ENCODE data around the gene PPP6R2.
"Not testable (repeated sequence)": the region's sequence is repeated elsewhere in the genome, so short reads cannot be mapped to it uniquely, and the experiment has no call there.

Gene PPP6R2

DNA sequence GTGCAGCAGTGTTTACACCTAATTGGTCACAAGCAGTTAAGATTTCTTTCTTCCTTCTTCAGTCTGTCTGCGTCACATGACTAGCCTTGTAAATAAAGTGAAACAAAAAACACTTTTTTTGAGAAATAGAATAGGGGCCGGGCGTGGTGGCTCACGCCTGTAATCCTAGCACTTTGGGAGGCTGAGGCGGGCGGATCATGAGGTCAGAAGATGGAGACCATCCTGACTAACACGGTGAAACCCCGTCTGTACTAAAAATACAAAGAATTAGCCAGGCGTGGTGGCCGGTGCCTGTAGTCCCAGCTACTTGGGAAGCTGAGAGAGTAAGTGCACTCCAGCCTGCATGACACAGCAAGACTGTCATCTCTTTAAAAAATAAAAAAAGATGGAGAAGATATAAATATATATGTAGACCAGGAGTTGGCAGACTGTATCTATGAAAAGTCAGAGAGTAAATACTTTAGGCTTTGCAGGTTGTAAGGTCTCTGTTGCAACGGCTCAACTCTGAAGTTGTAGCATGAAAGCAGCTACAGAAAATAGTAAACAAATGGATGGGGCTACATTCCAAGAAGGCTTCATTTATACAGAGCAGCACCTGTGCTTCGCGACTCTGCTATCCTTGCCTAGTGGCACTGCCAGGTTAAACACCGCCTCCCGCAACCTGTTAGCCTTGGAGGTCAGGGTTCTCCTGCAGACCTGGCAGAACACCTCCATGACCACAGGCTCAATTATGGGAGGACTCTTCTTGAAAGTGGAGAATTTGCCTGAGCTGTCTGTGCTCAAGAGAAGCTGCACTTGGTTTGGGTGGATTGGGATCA is 55.9 kb downstream of the PPP6R2 start:
- no peak for DNase-seq (ENCODE audit: low spot score)
- no peak for FAIRE-seq

DNA sequence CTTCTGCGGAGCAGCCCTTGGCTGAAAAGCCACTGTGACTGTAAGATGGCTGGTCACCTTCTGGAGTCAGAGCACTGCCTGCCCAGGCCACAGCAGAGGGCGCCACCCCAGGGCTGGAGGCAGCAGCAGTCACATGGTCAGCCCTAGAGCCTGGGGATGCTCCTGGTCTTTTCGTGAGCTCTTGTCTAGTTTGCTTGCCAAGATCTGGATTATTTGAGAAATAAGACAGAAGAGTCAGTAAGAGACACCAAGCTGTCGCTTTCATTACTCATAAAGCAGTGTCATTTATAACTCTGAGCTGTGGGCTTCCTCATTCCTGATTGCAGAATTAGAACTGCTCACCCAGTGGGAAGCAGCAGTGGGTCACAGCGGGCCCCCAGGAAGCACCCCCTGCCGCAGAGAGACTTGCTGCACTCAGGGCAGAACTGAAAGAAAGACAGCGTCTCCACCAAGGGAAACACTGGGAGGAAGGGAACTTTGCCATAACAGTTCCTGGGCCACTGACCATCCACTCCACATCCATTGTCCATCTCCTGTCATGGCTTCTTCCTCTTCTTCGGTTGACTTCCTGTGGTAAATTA is 56.7 kb downstream of the PPP6R2 start:
- FAIRE-seq: no peak
- DNase-seq (ENCODE audit: low spot score): no peak

DNA sequence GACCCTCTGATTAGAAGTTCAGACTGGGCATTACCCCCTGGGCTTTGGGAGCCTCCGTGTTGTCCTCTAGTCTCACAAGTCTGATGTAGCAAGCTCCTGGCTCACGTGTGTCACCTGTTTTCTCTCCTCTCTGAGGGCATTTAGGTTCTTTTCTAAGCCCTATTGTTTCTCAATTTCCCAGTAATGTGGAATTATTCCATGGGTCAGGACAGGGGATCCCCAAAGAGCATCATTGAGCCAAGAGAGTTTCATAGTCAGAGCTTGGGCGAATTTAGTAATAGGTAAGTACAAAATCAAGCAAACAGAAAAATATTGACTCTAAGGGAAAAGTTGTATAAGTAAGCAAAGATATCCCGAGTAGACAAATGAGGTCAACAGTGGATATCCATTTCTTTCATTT is 57.3 kb downstream of the PPP6R2 start:
- DNase-seq (ENCODE audit: low spot score): no peak
- no peak for FAIRE-seq

DNA sequence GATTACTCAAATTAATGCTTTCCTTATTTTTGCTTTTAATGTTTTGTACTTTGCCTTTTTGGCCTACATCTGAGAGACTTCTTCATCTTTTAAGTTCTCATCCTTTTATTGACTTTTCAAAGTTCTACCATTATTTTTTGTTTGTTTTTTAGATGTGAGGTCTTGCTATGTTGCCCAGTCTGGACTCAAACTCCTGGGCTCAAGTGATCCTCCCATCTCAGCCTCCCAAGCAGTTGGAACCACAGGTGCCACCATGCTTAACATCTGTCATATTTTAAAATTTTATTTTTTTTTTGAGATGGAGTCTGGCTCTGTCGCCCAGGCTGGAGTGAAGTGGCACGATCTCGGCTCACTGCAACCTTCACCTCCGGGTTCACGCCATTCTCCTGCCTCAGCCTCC is 57.8 kb downstream of the PPP6R2 start:
- DNase-seq (ENCODE audit: low spot score): no peak
- FAIRE-seq: no peak

DNA sequence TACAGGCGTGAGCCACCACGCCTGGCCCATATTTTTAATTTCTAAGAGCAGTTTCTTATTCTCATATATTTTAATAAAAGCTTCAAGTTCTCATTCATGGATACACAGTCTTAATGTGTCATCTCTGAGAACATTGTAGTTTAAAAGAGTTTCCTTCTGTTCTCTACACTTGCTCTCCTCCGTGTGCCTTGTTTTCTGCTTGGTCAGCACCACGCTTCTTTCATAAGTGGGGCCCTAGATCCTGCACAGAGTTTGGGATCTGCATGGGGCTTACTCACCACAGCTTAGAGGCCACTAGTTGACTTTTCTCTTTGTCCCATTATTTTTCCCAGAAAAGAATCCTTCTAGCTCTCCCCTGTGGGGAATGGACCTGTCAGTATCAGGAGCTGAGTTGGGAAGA is 58.8 kb downstream of the PPP6R2 start:
- DNase-seq (ENCODE audit: low spot score) (no peak), FAIRE-seq (no peak)

DNA sequence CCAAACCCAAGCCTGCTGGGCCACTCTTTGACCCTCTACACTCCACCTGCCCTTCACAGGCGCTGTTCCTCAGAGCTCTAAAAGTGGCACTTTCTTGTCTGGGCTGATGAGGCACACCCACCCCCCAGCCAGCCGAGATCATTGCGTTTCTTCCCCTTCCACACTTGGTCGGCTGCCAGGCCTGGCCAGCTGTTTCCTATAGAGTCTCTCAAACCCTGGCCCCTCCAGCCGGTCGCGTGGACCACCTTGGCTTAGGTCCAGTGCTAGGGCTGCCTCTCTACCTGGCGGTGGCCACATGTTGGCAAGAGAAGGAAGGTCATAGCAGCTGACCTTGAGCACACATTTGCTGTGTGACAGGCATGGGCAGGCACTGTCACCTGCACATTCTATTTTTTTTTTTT is 60.6 kb downstream of the PPP6R2 start:
- no peak for DNase-seq (ENCODE audit: low spot score)
- FAIRE-seq: no peak

DNA sequence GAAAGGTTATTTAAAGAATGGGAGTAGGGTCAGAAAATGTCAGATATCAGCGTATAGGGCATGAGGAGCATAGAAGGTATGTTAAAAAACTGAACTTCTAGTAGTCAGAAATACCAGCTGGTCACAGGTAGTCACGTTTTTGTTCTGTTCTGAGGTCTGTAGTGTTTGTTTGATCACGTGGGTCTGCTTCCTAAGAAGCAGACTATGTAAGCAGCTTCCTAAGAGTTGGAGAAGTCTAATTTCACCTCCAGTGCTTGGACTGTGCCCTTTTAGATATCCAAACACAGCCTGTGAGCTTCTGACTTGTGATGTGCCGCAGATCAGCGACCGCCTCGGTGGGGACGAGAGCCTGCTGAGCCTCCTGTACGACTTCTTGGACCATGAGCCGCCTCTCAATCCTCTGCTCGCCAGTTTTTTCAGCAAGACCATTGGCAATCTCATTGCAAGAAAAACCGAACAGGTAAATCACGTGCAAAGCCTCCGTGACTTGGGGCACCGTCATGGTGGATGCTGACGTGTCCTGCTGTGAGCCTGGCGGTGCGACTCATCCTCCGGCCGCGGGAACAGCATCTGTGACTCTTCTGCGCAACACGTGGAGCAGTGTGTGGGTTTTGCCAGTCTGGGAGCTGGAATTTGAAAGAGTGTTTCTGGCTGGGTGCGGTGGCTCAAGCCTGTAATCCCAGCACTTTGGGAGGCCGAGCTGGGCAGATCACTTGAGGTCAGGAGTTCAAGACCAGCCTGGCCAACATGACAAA is 63.5 kb downstream of the PPP6R2 start:
- no peak for FAIRE-seq
- DNase-seq (ENCODE audit: low spot score): no peak

DNA sequence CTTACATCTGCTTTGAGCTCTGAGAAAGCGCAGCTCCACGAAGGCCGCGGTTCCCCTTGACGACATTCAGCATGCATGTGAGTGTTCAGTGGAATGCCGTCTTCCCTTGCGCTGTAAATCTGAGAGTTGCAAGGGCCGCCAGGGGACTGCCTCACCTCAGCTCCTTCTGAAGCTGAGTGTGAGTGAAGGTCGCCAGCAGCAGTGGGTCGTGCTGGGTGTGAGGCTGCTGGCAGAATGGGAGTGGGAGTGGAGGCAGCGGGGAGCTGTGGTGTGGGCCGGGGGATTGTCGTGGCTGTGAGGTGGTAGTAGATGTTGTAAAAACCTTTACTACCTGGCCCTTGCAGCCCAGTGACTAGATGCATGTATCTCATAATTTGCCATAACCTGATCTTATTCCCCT is 65.2 kb downstream of the PPP6R2 start:
- no peak for DNase-seq (ENCODE audit: low spot score)
- no peak for FAIRE-seq

DNA sequence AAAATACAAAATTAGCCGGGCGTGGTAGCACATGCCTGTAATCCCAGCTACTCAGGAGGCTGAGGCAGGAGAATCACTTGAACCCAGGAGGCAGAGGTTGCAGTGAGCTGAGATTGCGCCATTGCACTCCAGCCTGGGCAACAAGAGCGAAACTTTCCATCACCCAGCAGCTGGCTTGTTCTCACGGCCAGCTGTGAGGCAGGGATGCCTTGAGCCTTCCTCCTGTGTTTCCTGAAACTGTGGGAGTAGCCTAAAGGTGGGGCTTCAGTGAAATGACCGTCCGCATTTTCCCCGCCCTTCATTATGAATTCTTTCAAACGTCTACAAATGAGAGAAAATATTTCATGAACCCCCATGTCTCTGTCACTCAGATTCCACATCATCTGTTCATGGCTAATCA is 65.8 kb downstream of the PPP6R2 start:
- FAIRE-seq; DNase-seq (ENCODE audit: low spot score): not testable (repeated sequence)

DNA sequence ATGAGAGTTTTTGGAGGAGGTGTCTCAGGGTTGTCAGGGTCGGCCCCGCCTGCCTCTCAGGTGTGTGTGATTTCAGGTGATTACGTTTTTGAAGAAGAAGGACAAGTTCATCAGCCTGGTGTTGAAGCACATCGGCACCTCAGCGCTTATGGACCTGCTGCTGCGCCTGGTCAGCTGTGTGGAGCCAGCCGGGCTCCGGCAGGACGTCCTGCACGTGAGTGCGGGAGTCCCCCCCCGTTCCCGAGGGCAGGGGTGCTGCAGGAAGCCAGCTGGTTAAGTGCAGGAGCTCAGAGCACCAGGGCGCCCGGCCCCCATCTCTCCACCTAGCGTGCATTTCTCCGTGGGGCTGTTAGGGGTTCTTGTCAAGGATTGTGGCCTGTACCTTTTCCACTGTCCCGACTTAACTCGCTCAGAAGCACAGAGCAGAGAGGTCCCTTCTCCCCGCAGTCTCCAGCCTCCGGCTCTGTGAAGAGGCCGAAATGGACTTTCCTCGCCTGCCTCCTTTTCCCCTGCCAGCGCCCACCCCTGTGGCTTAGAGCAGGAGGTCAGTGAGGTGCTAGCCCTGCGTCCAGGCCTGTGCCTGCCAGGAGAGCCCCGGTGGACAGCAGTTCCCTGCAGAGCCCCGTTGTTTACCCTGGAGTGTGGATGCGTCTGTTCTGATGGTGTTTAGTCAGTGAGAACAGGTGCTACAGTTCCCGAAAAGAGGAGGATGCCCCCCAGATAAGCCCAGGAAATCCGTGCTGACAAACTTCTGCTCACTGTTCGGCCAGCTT is 71.5 kb downstream of the PPP6R2 start:
- DNase-seq (ENCODE audit: low spot score) (no peak), FAIRE-seq (no peak)

DNA sequence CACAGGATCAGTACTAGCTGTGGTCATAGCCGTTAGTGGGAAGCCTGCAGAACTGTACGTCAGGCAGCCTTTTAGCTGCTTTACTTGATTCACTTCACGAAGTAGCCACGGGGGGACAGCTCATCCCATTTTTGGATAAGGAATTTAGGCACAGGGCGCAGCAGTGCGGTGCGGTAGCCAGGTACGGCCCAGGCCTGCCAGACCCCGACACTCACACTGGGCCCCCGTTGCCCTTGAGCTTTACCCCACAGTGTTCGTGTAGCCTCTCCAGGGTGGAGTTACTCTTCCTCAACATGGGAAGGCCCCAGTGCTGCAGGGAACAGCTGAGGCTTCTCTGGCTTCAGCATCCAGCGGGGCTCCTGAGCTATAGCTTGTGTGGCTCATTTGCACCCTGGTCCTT is 72.3 kb downstream of the PPP6R2 start:
- FAIRE-seq: no peak
- DNase-seq (ENCODE audit: low spot score): no peak

DNA sequence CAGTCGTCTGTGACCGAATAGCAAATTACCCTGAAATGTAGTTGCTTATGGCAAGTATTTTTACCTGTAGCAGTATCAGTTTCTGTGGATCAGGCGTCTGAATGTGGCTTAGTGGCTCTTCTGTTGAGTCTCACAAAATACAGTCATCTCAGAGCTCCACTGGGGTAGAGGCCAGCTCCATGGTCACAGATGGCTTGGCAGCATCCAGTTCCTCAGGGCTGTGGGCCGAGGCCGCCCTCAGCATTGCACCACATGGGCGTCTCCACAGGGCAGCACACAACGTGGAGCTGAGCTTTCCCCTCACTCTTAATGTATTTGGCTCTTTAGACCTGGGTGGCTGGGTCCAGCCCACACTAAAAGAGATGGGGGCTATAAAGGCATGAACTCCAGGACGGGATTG is 73.9 kb downstream of the PPP6R2 start:
- no peak for FAIRE-seq
- no peak for DNase-seq (ENCODE audit: low spot score)

DNA sequence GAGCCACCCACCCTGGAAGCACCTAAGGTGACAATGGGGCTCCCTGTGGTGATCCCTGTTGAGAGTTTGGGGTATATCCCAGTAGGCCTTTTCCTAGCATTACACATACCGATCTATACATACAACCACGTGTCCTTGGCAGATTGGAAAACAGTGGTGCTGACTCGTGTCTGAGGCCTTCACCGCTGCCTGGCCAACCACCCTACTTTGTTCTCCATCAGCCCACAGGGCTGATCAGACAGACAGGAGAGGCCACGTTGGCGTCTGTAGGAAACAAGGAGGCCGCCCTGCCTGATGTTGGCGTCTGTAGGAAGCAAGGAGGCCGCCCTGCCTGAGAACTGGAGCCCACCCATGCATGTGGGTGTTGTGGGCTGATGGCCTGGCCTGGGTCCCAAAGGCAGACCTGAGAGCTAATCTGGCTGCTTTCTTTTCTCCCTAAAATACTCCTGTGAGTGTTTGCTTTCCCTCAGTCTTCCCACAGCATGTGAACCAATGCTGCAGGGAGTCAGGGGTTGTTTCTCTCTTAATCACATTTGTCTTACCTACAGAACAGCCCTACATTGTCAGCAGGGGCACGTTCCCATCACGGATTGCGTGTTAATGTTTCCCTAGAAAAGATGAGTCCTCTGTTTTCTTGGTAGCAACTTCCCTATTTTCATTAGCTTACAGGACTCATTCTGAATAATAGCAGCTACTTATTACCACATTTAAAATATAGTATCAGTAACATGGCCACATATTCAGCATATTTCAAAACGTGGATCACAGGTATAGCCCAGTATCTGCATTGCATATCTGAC is 74.5 kb downstream of the PPP6R2 start:
- FAIRE-seq (no peak), DNase-seq (ENCODE audit: low spot score) (no peak)

DNA sequence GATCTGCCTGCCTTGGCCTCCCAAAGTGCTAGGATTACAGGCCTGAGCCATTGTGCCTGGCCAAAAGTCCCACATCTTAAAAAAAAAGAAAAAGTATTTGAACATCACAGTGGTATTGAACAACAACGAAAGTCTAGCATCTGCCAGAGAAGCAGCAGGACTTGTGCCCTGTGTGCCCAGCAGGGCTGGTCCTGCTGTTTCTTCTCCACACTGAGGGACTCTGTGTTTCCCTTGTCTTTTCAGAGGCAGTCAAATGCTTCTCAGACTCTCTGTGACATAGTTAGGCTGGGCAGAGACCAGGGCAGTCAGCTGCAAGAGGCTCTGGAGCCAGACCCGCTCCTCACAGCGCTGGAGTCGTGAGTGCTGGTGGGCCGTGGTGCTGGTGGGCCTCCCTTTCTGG is 75.5 kb downstream of the PPP6R2 start:
- no peak for FAIRE-seq
- no peak for DNase-seq (ENCODE audit: low spot score)

DNA sequence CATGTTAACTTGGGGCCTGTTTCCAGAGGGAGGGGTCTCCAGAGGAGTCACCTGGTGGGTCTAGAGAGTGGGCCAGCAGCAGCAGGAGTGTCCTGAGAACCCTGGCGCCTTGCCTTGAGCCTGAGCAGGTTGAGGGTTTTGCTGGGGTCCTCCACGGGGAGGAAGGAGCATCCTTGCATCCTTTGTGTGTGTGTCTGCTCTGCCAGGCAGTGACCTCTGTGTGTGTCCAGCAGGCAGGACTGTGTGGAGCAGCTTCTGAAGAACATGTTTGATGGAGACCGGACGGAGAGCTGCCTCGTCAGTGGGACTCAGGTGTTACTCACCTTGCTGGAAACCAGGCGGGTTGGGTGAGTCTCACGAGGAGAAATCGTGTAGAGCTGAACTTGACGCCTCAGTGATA is 76.0 kb downstream of the PPP6R2 start:
- DNase-seq (ENCODE audit: low spot score) (no peak), FAIRE-seq (no peak)

DNA sequence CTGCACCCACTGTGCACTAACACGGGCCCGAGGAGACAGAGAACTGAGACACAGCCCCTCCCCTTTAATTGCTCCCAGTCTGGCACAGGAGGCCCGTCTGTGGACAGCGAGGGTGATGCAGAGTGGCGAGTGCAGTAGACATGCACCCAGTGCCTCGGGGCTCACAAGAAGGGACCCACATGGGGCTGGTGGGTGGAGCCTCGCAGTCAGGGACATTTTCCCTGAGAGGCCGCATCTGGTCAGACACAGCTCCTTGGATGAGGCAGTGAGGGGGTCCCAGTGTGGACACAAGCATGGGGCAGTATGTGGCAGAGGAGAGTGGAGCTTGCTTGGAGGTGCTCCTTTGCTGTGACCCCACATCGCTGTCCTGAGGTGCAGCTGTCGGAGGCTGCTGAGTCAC is 76.9 kb downstream of the PPP6R2 start:
- no peak for DNase-seq (ENCODE audit: low spot score)
- no peak for FAIRE-seq

DNA sequence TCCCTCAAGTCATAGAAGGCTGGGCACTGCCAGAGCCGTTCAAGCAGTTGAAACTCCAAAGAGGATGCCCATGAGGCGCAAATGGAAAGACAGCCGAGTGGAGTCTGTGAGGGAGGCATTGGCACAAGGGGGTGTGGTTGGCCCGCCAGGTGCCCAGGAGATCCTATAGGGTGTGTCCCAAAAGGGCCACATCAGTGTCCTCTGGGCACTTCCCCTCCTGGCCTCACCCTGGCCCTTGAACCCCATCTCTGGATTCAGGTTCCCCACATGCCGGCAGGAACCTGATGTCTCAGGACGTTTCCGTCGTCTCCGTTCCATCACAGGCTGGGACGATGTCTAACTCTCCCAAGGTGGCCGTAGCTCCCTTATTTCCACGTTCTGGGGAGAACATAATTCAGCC is 77.5 kb downstream of the PPP6R2 start:
- DNase-seq (ENCODE audit: low spot score) (no peak), FAIRE-seq (no peak)

DNA sequence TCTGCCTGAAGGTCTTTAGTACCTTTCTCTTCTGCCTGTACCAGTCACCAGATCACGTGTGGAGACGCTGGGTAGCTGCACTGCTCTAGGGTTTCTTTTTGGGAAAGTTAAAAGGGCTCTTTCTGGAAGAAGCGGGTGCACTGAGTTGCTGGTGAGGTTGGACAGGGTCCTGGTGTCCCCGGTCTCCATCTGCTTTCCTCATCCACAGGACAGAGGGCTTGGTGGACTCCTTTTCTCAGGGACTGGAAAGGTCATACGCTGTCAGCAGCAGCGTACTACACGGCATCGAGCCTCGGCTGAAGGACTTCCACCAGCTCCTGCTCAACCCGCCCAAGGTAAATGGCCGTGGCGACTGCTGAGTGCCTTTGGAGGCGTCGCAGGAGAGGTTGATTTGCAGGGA is 78.9 kb downstream of the PPP6R2 start:
- FAIRE-seq (no peak), DNase-seq (ENCODE audit: low spot score) (no peak)

DNA sequence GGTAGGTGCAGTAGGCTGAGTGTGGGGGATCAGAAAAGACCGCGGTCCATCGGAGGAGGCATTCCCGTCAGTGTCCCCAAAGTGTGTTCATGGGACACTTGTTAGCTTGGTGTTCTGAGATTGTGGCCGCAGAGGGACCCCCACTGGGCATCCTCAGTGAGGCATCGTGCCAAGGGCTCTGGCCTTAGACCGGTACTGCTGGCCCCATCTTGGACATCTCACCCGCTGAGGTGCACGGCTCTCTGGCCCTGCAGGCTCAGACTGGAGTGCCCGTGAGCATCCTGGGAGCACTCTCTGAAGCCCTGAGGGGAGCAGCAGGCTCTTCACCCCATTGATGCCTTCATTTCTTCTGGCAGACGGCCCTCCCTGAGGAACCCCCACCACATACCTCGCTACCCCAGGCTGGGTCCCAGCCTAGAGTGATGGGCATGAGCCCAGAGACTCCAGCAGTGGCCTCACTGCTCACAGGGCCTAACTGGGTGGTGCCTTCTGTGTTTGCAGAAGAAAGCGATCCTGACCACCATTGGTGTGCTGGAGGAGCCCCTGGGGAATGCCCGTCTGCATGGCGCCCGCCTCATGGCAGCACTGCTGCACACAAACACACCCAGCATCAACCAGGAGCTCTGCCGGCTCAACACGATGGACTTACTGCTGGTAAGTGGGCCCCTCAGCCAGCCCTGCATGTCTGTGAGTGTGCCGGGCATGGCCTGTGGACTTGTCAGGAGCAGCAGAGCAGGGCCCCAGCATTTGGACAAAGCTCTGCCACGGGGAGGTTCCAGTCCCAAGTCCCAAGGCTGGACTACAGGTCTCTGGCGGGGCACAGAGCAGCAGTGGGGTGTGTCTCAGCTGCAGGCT is 80.1 kb downstream of the PPP6R2 start:
- DNase-seq (ENCODE audit: low spot score): no peak
- no peak for FAIRE-seq

DNA sequence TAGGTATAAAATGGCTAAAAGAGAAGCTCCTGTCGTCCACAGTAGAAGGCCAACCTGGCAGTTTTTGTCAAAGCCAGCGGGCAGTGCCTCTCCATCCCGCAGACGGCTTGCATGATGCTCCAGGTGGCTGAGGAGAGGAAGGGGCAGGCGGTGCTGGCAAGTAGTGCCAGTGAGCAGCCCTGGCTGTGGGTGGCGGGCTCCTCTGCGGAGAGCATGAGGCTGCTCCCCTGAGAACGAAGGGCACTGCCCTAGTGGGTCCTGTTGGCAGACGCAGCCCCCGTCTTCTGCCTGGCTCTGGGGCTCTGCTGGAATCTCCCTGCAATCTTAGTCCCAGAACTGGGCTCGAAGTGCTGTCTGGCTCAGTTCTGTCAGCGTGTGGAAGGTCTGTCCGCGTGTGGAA is 80.8 kb downstream of the PPP6R2 start:
- FAIRE-seq: no peak
- no peak for DNase-seq (ENCODE audit: low spot score)
